GM23338 (cell line): ENCODE results near the gene ERCC6.

Experiments used
- CREB1 ChIP-seq: fragments of 250-450 bp; sonication (Bioruptor Pico); IDR thresholded peaks from 2 replicates; pipeline ENCODE4 v1.5.0; 2020; ENCODE audit warnings: low read depth, mild to moderate bottlenecking, moderate library complexity
- EZH2 ChIP-seq: fragments of 200-600 bp; sonication (generic); IDR thresholded peaks from one replicate; pipeline ENCODE4 v1.8.0; 2017; ENCODE audit warnings: antibody characterized with exemption, mild to moderate bottlenecking, low read depth; ENCODE audit not compliant: unreplicated experiment
- EZH2phosphoT487 ChIP-seq: fragments of 200-600 bp; sonication (generic); IDR thresholded peaks from one replicate; pipeline ENCODE4 v1.8.1; 2018; ENCODE audit warnings: antibody characterized with exemption; ENCODE audit not compliant: unreplicated experiment
- JUNB ChIP-seq: IDR thresholded peaks from one replicate; pipeline ENCODE4 v1.6.1; 2016; ENCODE audit warnings: antibody characterized with exemption; ENCODE audit not compliant: unreplicated experiment
- NANOG ChIP-seq: IDR thresholded peaks from 2 replicates; pipeline ENCODE4 v1.6.1; 2016; ENCODE audit warnings: antibody characterized with exemption, borderline replicate concordance
- POLR2AphosphoS5 ChIP-seq: IDR thresholded peaks from 2 replicates; pipeline ENCODE4 v1.6.1; 2016; ENCODE audit warnings: antibody characterized with exemption, low read depth
- STAT1 ChIP-seq: IDR thresholded peaks from one replicate; pipeline ENCODE4 v1.6.1; 2016; ENCODE audit warnings: antibody characterized with exemption; ENCODE audit not compliant: unreplicated experiment
- ZNF114 ChIP-seq: fragments of 250-450 bp; sonication (Bioruptor Pico); IDR thresholded peaks from 2 replicates; pipeline ENCODE4 v1.5.0; 2020; ENCODE audit warnings: mild to moderate bottlenecking, moderate library complexity
- ZNF331 ChIP-seq: fragments of 250-450 bp; sonication (Bioruptor Pico); IDR thresholded peaks from 2 replicates; pipeline ENCODE4 v1.5.0; 2020; ENCODE audit warnings: low read depth, mild to moderate bottlenecking, moderate library complexity
- TF ChIP-seq, protein P1 (sequence below), 2 experiments: fragments of 200-600 bp in 1 of 2; sonication (generic) in 1 of 2; conservative IDR thresholded peaks; 2 replicates each; pipeline versions ENCODE4 v1.5.1 to v1.6.1; 2016 to 2017; ENCODE audit warnings: antibody characterized with exemption in 2 of 2, low read depth in 2 of 2, mild to moderate bottlenecking in 2 of 2, moderate library complexity in 1 of 2
- TF ChIP-seq, protein P2 (sequence below): IDR thresholded peaks from one replicate; pipeline ENCODE4 v1.6.1; 2018; ENCODE audit warnings: antibody characterized with exemption; ENCODE audit not compliant: unreplicated experiment
- TF ChIP-seq, protein P3 (sequence below): IDR thresholded peaks from 2 replicates; pipeline ENCODE4 v1.6.1; 2016; ENCODE audit warnings: antibody characterized with exemption
- TF ChIP-seq, protein P4 (sequence below): fragments of 250-450 bp; sonication (Bioruptor Pico); IDR thresholded peaks from 2 replicates; pipeline ENCODE4 v1.5.0; 2020; ENCODE audit warnings: mild to moderate bottlenecking, moderate library complexity

DNA sequence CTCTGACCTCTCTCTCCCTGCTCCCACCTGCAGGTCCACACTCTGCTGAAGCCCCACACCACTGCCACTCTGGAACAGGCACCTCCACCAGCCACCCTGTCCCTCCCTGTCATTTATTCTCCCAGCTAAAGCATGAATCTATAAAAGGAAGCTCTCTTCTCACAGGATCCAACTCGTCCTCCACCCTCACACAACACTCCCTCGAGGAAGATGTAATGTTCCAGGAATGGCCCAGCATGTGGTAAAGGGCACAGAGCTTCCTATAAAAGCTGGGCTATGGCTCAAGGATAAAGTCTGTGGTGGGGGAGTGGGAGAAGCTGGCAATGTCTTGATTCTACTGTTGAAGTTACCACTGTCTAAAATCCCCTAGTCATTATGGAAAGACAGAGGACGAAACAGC is 67.4 kb downstream of the ERCC6 start:
- TF ChIP-seq EZH2phosphoT487, result no peak
- no peak for TF ChIP-seq POLR2AphosphoS5
- TF ChIP-seq, protein P1, sequence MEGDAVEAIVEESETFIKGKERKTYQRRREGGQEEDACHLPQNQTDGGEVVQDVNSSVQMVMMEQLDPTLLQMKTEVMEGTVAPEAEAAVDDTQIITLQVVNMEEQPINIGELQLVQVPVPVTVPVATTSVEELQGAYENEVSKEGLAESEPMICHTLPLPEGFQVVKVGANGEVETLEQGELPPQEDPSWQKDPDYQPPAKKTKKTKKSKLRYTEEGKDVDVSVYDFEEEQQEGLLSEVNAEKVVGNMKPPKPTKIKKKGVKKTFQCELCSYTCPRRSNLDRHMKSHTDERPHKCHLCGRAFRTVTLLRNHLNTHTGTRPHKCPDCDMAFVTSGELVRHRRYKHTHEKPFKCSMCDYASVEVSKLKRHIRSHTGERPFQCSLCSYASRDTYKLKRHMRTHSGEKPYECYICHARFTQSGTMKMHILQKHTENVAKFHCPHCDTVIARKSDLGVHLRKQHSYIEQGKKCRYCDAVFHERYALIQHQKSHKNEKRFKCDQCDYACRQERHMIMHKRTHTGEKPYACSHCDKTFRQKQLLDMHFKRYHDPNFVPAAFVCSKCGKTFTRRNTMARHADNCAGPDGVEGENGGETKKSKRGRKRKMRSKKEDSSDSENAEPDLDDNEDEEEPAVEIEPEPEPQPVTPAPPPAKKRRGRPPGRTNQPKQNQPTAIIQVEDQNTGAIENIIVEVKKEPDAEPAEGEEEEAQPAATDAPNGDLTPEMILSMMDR (conservative IDR thresholded peaks at IDR 0.05; ENCODE audit: low read depth in 2 of 2), result no peak
- TF ChIP-seq, protein P2, sequence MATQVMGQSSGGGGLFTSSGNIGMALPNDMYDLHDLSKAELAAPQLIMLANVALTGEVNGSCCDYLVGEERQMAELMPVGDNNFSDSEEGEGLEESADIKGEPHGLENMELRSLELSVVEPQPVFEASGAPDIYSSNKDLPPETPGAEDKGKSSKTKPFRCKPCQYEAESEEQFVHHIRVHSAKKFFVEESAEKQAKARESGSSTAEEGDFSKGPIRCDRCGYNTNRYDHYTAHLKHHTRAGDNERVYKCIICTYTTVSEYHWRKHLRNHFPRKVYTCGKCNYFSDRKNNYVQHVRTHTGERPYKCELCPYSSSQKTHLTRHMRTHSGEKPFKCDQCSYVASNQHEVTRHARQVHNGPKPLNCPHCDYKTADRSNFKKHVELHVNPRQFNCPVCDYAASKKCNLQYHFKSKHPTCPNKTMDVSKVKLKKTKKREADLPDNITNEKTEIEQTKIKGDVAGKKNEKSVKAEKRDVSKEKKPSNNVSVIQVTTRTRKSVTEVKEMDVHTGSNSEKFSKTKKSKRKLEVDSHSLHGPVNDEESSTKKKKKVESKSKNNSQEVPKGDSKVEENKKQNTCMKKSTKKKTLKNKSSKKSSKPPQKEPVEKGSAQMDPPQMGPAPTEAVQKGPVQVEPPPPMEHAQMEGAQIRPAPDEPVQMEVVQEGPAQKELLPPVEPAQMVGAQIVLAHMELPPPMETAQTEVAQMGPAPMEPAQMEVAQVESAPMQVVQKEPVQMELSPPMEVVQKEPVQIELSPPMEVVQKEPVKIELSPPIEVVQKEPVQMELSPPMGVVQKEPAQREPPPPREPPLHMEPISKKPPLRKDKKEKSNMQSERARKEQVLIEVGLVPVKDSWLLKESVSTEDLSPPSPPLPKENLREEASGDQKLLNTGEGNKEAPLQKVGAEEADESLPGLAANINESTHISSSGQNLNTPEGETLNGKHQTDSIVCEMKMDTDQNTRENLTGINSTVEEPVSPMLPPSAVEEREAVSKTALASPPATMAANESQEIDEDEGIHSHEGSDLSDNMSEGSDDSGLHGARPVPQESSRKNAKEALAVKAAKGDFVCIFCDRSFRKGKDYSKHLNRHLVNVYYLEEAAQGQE, result no peak
- TF ChIP-seq CREB1 (CRISPR knock-in tag), result no peak
- no peak for TF ChIP-seq NANOG
- TF ChIP-seq EZH2, result no peak
- TF ChIP-seq, protein P3, sequence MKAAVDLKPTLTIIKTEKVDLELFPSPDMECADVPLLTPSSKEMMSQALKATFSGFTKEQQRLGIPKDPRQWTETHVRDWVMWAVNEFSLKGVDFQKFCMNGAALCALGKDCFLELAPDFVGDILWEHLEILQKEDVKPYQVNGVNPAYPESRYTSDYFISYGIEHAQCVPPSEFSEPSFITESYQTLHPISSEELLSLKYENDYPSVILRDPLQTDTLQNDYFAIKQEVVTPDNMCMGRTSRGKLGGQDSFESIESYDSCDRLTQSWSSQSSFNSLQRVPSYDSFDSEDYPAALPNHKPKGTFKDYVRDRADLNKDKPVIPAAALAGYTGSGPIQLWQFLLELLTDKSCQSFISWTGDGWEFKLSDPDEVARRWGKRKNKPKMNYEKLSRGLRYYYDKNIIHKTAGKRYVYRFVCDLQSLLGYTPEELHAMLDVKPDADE, result no peak
- no peak for TF ChIP-seq ZNF114
- TF ChIP-seq JUNB, result no peak
- no peak for TF ChIP-seq ZNF331
- TF ChIP-seq STAT1, result no peak
- TF ChIP-seq, protein P4, sequence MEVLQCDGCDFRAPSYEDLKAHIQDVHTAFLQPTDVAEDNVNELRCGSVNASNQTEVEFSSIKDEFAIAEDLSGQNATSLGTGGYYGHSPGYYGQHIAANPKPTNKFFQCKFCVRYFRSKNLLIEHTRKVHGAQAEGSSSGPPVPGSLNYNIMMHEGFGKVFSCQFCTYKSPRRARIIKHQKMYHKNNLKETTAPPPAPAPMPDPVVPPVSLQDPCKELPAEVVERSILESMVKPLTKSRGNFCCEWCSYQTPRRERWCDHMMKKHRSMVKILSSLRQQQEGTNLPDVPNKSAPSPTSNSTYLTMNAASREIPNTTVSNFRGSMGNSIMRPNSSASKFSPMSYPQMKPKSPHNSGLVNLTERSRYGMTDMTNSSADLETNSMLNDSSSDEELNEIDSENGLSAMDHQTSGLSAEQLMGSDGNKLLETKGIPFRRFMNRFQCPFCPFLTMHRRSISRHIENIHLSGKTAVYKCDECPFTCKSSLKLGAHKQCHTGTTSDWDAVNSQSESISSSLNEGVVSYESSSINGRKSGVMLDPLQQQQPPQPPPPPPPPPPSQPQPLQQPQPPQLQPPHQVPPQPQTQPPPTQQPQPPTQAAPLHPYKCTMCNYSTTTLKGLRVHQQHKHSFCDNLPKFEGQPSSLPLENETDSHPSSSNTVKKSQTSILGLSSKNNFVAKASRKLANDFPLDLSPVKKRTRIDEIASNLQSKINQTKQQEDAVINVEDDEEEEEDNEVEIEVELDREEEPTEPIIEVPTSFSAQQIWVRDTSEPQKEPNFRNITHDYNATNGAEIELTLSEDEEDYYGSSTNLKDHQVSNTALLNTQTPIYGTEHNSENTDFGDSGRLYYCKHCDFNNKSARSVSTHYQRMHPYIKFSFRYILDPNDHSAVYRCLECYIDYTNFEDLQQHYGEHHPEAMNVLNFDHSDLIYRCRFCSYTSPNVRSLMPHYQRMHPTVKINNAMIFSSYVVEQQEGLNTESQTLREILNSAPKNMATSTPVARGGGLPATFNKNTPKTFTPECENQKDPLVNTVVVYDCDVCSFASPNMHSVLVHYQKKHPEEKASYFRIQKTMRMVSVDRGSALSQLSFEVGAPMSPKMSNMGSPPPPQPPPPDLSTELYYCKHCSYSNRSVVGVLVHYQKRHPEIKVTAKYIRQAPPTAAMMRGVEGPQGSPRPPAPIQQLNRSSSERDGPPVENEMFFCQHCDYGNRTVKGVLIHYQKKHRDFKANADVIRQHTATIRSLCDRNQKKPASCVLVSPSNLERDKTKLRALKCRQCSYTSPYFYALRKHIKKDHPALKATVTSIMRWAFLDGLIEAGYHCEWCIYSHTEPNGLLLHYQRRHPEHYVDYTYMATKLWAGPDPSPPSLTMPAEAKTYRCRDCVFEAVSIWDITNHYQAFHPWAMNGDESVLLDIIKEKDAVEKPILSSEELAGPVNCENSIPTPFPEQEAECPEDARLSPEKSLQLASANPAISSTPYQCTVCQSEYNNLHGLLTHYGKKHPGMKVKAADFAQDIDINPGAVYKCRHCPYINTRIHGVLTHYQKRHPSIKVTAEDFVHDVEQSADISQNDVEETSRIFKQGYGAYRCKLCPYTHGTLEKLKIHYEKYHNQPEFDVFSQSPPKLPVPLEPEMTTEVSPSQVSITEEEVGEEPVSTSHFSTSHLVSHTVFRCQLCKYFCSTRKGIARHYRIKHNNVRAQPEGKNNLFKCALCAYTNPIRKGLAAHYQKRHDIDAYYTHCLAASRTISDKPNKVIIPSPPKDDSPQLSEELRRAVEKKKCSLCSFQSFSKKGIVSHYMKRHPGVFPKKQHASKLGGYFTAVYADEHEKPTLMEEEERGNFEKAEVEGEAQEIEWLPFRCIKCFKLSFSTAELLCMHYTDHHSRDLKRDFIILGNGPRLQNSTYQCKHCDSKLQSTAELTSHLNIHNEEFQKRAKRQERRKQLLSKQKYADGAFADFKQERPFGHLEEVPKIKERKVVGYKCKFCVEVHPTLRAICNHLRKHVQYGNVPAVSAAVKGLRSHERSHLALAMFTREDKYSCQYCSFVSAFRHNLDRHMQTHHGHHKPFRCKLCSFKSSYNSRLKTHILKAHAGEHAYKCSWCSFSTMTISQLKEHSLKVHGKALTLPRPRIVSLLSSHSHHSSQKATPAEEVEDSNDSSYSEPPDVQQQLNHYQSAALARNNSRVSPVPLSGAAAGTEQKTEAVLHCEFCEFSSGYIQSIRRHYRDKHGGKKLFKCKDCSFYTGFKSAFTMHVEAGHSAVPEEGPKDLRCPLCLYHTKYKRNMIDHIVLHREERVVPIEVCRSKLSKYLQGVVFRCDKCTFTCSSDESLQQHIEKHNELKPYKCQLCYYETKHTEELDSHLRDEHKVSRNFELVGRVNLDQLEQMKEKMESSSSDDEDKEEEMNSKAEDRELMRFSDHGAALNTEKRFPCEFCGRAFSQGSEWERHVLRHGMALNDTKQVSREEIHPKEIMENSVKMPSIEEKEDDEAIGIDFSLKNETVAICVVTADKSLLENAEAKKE (CRISPR knock-in tag), result no peak
